ENCODE results near the gene HSDL1. TPM values are rescaled to one million over a fixed set of nuclear protein-coding genes. Genes with fewer than 3 reads are reported as not detected.

The HSDL1 gene
- total RNA-seq, 1 donor from 2014 or later: 15.3 TPM

GRCh38 chr16:84166796-84167695, 22.1 kb upstream of the HSDL1 start:
- intact Hi-C loops (cut with micrococcal nuclease): no loop called here
- Mint-ChIP-seq H3K4me1 (no peaks in the 10 kb centered on the region), H3K4me3 (no peak overlapping the region), H3K36me3 (ENCODE audit: low read depth) (no peaks in the 10 kb centered on the region), H3K27me3 (peaks cover 25% of the 10 kb centered on the region), H3K27ac (no peak overlapping the region), H3K9me3 (no peaks in the 10 kb centered on the region)
- DNase-seq (no peak), ATAC-seq (ENCODE audit: low read depth) (no peak)
- no peak for TF ChIP-seq CTCF (IDR thresholded peaks at IDR 0.05)
- ChIA-PET POLR2A (no interaction called here), CTCF (interaction anchor here (0.9 kb wide), 1 partner anchor 20 kb away, joined by 3 read pairs; no protein-coding TSS in a partner anchor)

- no peak for TF ChIP-seq CTCF (IDR thresholded peaks at IDR 0.05)
- Mint-ChIP-seq H3K27ac (no peak overlapping the region), H3K4me3 (no peak overlapping the region), H3K36me3 (ENCODE audit: low read depth) (no peaks in the 10 kb centered on the region), H3K4me1 (no peaks in the 10 kb centered on the region), H3K27me3 (peaks cover 27% of the 10 kb centered on the region), H3K9me3 (no peaks in the 10 kb centered on the region)
- ATAC-seq (ENCODE audit: low read depth) (no peak), DNase-seq (no peak)
- POLR2A ChIA-PET: no interaction called here
- intact Hi-C loops (cut with micrococcal nuclease): no loop called here
- CTCF ChIA-PET: no interaction called here
Observed at GRCh38 chr16:84165746-84166145, 20.8 kb upstream of the HSDL1 start.

GRCh38 chr16:84161801-84162200, 16.8 kb upstream of the HSDL1 start:
- Mint-ChIP-seq H3K4me1 (no peaks in the 10 kb centered on the region), H3K4me3 (no peak overlapping the region), H3K9me3 (no peaks in the 10 kb centered on the region), H3K27me3 (peaks cover 20% of the 10 kb centered on the region), H3K27ac (no peak overlapping the region), H3K36me3 (ENCODE audit: low read depth) (no peaks in the 10 kb centered on the region)
- TF ChIP-seq CTCF (IDR thresholded peaks at IDR 0.05): no peak
- ChIA-PET CTCF (no interaction called here), POLR2A (no interaction called here)
- no peak for DNase-seq
- intact Hi-C loops (cut with micrococcal nuclease): no loop called here
- ATAC-seq (ENCODE audit: low read depth): no peak

GRCh38 chr16:84161037-84161436, 16.1 kb upstream of the HSDL1 start:
- no peak for TF ChIP-seq CTCF (IDR thresholded peaks at IDR 0.05)
- DNase-seq (no peak), ATAC-seq (ENCODE audit: low read depth) (no peak)
- H3K36me3 Mint-ChIP-seq (ENCODE audit: low read depth): no peaks in the 10 kb centered on the region
- H3K4me3 Mint-ChIP-seq: no peak overlapping the region
- H3K27ac Mint-ChIP-seq: no peak overlapping the region
- intact Hi-C loops (cut with micrococcal nuclease): no loop called here
- H3K4me1 Mint-ChIP-seq: no peaks in the 10 kb centered on the region
- H3K9me3 Mint-ChIP-seq: no peaks in the 10 kb centered on the region
- ChIA-PET POLR2A (interaction anchor here (0.7 kb wide), 1 partner anchor 54 kb away, joined by 5 read pairs; no protein-coding TSS in a partner anchor), CTCF (no interaction called here)
- peaks cover 21% of the 10 kb centered on the region for H3K27me3 Mint-ChIP-seq

GRCh38 chr16:84159800-84160199, 14.8 kb upstream of the HSDL1 start:
- ChIA-PET CTCF (no interaction called here), POLR2A (no interaction called here)
- H3K4me1 Mint-ChIP-seq: no peaks in the 10 kb centered on the region
- H3K27me3 Mint-ChIP-seq: peaks cover 20% of the 10 kb centered on the region
- DNase-seq: no peak
- no peak overlapping the region for H3K4me3 Mint-ChIP-seq
- no peaks in the 10 kb centered on the region for H3K36me3 Mint-ChIP-seq (ENCODE audit: low read depth)
- no peaks in the 10 kb centered on the region for H3K9me3 Mint-ChIP-seq
- intact Hi-C loops (cut with micrococcal nuclease): no loop called here
- no peak for TF ChIP-seq CTCF (IDR thresholded peaks at IDR 0.05)
- no peak for ATAC-seq (ENCODE audit: low read depth)
- no peak overlapping the region for H3K27ac Mint-ChIP-seq

Data from activated B cell treated with CpG ODN at 0.5 μM for 24 hours (primary cell).